ENCODE results near the gene KRTAP10-11.
"Not testable (repeated sequence)": the region's sequence is repeated elsewhere in the genome, so short reads cannot be mapped to it uniquely, and the experiment has no call there.

Gene KRTAP10-11

DNA sequence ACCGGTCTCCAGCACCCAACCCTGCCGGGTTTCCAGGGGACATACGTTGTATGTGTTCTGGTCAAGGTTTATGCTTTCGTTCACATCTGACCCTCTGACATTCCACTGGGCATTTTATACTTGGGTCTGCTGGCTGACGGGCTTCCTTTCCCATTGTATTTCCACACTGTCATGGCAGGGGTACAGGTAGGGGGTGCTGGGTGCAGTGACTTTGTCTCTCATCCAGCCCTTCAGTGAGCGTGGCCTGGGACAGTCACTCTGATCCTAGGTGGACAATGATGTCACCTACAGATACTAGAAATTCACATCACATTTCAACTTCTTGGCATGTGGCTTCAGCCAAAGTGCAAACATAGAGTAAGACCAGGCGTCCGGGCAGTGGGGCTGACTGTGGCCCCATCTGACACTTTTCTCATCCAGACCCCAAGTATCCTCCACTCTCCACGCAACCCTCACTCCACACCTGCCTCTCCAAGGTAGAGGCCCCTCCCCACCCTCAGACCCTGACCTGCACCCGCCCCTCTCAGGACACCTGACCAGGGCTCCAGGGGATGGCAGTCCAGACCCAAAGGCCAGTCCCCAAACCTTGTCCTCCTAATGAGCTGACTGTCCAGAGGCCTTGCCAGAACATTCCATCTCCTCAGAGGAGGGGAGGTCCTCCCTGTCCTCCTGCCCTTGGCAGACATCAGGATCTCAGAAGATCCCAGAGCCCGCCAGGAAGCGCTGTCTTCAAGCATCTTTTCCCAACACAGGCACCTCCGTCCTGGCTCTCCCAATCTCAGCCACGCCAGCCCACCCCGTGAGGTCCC is 9.8 kb upstream of the KRTAP10-11 start:
- in situ Hi-C loops (cut with MboI; ENCODE audit: low sequenced_read_pairs, unreplicated experiment) = no loop called here
- no peak for DNase-seq (ENCODE audit: low spot score)
- TF ChIP-seq, protein P1, sequence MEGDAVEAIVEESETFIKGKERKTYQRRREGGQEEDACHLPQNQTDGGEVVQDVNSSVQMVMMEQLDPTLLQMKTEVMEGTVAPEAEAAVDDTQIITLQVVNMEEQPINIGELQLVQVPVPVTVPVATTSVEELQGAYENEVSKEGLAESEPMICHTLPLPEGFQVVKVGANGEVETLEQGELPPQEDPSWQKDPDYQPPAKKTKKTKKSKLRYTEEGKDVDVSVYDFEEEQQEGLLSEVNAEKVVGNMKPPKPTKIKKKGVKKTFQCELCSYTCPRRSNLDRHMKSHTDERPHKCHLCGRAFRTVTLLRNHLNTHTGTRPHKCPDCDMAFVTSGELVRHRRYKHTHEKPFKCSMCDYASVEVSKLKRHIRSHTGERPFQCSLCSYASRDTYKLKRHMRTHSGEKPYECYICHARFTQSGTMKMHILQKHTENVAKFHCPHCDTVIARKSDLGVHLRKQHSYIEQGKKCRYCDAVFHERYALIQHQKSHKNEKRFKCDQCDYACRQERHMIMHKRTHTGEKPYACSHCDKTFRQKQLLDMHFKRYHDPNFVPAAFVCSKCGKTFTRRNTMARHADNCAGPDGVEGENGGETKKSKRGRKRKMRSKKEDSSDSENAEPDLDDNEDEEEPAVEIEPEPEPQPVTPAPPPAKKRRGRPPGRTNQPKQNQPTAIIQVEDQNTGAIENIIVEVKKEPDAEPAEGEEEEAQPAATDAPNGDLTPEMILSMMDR (IDR thresholded peaks at IDR 0.05; ENCODE audit: borderline replicate concordance, control extremely low read depth, extremely low read depth, insufficient read depth, missing control alignments) = no peak

DNA sequence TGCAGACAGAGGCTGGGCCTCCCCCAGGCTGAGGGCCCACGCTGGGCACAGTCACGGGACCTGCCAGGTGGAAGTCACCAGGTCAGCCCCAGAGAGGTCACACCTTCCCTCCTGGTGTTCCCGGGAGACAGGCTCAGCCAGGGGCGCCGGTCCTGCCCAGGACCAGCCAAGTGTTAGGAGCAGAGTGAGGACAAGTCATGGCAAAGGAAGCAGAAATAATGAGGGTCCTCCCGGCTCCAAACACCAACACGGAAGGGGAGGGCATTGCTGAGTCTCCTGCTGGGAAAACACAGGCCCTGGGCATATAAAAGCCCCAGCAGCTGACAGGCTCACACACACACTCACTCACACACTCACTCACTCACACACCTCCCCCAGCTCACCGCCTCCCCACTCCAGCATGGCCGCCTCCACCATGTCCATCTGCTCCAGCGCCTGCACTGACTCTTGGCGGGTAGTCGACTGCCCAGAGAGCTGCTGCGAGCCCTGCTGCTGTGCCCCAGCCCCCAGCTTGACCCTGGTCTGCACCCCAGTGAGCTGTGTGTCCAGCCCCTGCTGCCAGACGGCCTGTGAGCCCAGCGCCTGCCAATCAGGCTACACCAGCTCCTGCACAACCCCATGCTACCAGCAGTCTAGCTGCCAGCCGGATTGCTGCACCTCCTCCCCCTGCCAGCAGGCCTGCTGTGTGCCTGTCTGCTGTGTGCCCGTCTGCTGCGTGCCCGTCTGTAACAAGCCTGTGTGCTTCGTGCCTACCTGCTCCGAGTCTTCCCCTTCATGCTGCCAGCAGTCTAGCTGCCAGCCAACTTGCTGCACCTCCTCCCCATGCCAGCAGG is 9.0 kb upstream of the KRTAP10-11 start, which contains the start of gene KRTAP10-10:
KRTAP10-10 (plus strand) TSS at position 339 of the 833 bp plus-strand sequence; CDS start at position 401, 62 bp downstream.
- in situ Hi-C loops (cut with MboI; ENCODE audit: low sequenced_read_pairs, unreplicated experiment) = no loop called here
- TF ChIP-seq, protein P1 (IDR thresholded peaks at IDR 0.05; ENCODE audit: borderline replicate concordance, control extremely low read depth, extremely low read depth, insufficient read depth, missing control alignments) = no peak
- DNase-seq (ENCODE audit: low spot score) = no peak

GRCh38 chr21:44637851-44638348 is 8.3 kb upstream of the KRTAP10-11 start:
- in situ Hi-C loops (cut with MboI; ENCODE audit: low sequenced_read_pairs, unreplicated experiment); DNase-seq (ENCODE audit: low spot score): not testable (repeated sequence)

DNA sequence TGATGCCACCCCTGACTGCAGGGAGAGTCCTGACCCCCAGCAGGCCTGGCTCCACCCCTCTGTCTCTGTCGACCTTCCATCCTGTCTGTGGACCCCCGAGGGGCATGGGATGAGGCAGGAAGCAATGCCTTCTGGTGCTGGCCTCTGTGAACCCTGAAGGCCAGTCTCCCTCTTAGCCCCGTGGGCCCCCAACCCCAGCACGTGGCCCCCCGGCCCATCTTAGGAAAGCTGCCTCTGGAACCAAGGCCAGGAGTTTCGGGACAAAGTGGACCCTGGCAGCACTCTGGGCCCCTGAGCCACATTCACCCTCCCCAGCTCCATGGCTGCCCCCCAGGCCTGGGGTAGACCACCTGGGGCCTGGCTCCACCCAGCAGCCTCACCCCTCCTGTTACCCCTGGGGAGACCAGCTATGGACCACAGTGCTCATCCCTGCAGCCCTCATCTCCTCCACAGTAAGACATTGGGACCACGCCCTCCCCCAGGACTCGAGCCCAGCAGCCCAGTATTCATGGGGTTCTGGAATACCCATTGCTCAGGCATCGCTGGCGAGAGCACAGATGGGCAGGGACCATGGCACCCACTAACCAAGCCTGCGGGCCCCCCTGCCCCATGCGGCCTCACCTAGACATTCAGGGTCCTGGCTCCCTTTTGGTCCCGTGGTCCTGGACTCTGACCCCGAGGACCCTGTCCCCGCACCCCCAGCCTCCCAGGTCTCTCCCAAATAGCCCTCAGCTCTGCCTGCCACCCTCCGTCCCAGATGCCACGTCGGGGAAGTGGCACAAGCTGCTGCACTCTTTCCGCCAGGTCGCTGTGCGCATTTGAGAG is 7.5 kb upstream of the KRTAP10-11 start:
- DNase-seq (ENCODE audit: low spot score); in situ Hi-C loops (cut with MboI; ENCODE audit: low sequenced_read_pairs, unreplicated experiment): not testable (repeated sequence)

DNA sequence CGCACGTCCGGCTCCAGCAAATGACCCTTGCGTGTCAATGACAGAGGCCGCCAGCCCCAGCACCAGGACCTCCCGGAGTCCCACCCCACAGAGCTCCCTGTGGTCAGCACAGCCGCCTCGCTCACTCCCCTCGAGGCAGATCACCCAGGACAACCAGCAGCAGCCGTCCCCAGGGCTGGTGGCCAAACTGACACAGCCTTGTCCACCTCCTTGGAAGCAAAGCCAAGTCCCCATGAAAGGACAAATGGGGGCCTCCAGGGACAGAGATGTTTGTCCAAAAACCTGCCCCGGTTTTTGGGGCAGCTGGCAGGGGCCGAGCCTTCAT is 6.9 kb upstream of the KRTAP10-11 start:
- DNase-seq (ENCODE audit: low spot score) = no peak
- in situ Hi-C loops (cut with MboI; ENCODE audit: low sequenced_read_pairs, unreplicated experiment) = no loop called here
- TF ChIP-seq, protein P1 (IDR thresholded peaks at IDR 0.05; ENCODE audit: borderline replicate concordance, control extremely low read depth, extremely low read depth, insufficient read depth, missing control alignments) = no peak

DNA sequence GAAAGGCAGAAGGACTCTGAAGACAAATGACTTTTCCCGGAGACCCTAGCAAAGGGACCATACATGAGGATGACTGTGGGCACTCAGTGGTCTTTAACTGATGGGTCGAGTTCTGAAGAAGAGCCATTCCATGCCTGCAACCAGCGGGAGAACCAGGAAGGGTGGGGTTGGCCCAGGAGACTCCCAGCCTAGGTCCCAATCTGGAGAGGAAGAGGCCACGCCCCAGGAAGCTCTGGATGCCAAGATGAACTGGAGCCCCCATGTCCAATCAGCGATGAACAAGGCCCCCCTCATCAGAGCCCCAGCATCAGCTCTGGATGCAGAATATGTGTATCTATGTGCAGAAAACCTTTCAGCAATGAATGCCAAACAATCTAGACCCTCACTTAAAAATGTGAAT is 5.5 kb upstream of the KRTAP10-11 start:
- in situ Hi-C loops (cut with MboI; ENCODE audit: low sequenced_read_pairs, unreplicated experiment) = no loop called here
- TF ChIP-seq, protein P1 (IDR thresholded peaks at IDR 0.05; ENCODE audit: borderline replicate concordance, control extremely low read depth, extremely low read depth, insufficient read depth, missing control alignments) = no peak
- DNase-seq (ENCODE audit: low spot score) = no peak

DNA sequence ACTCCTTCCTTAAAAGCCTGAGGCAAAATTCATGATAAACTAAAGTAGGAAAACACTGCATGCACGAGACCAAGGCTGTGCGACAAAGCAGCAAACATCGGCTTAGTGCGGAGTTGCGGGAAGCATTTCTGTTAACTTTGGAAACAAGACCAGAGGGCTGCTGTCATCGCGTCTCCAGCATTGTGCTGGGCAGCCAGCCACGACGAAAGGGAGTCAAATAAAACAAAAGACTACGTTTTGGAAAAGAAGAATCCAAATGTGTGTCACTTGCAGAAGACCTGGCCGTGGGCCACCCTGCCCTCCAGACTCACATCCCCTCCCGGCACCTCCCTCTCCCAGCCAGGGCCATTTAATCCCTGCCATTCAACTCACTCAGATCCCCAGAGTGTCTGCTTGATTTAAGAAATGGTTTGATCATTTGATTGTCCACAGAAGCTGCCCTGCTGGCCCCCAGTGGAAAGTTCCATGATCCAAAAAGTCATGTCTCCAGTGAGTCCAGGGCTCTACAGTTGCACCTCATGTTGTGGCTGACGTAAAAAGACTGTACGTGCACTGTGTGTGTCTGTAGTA is 2.4 kb upstream of the KRTAP10-11 start:
- no peak for DNase-seq (ENCODE audit: low spot score)
- TF ChIP-seq, protein P1 (IDR thresholded peaks at IDR 0.05; ENCODE audit: borderline replicate concordance, control extremely low read depth, extremely low read depth, insufficient read depth, missing control alignments) = no peak

More for the DNA sequence above, 2.4 kb upstream of the KRTAP10-11 start:
- in situ Hi-C loops (cut with MboI; ENCODE audit: low sequenced_read_pairs, unreplicated experiment) = no loop called here

Data from GM13976 (cell line).